COLO668 (cell line): ENCODE data around the gene JARID2.

Experiments
- DNase-seq: peaks from one replicate; lab custom pipeline; 2025; ENCODE audit not compliant: unreplicated experiment; lab: John Stamatoyannopoulos, UW

The JARID2 gene

GRCh38 chr6:15264412-15264811, 18.5 kb downstream of the JARID2 start:
- DNase-seq, result no peak

- no peak for DNase-seq
Measured at GRCh38 chr6:15264902-15265761, 19.3 kb downstream of the JARID2 start.

GRCh38 chr6:15265787-15266186, 19.9 kb downstream of the JARID2 start:
- DNase-seq, result no peak

- no peak for DNase-seq
Measured at GRCh38 chr6:15266423-15266996, 20.6 kb downstream of the JARID2 start.

- DNase-seq, result no peak
Measured at GRCh38 chr6:15267221-15267620, 21.4 kb downstream of the JARID2 start.

- no peak for DNase-seq
Measured at GRCh38 chr6:15268137-15268908, 22.5 kb downstream of the JARID2 start.

- DNase-seq, result no peak
Measured at GRCh38 chr6:15269011-15269410, 23.1 kb downstream of the JARID2 start.

GRCh38 chr6:15269619-15270018, 23.8 kb downstream of the JARID2 start:
- DNase-seq, result no peak

- DNase-seq, result no peak
Measured at GRCh38 chr6:15270402-15270801, 24.5 kb downstream of the JARID2 start.

GRCh38 chr6:15272562-15272961, 26.7 kb downstream of the JARID2 start:
- DNase-seq, result no peak

GRCh38 chr6:15274692-15275387, 29.0 kb downstream of the JARID2 start:
- DNase-seq, result no peak

- DNase-seq, result no peak
Measured at GRCh38 chr6:15276036-15276985, 30.4 kb downstream of the JARID2 start.

GRCh38 chr6:15279047-15279661, 33.3 kb downstream of the JARID2 start:
- no peak for DNase-seq

- DNase-seq, result no peak
Measured at GRCh38 chr6:15280028-15280427, 34.2 kb downstream of the JARID2 start.

GRCh38 chr6:15280961-15281360, 35.1 kb downstream of the JARID2 start:
- DNase-seq, result no peak

GRCh38 chr6:15282334-15282733, 36.5 kb downstream of the JARID2 start:
- no peak for DNase-seq

GRCh38 chr6:15283986-15284361, 38.1 kb downstream of the JARID2 start:
- no peak for DNase-seq

GRCh38 chr6:15284743-15285142, 38.9 kb downstream of the JARID2 start:
- no peak for DNase-seq

- no peak for DNase-seq
Measured at GRCh38 chr6:15285682-15286294, 39.9 kb downstream of the JARID2 start.
